GM19240 (cell line): ENCODE measurements around the gene C17orf114.

Experiments used
- DNase-seq: peaks from one replicate; pipeline ENCODE4 v3.0.0; 2011; ENCODE audit warnings: low spot score; ENCODE audit not compliant: insufficient read length

C17orf114 gene

GRCh38 chr17:4788159-4788806 is 13.8 kb downstream of the C17orf114 start:
- DNase-seq = no peak

GRCh38 chr17:4786516-4786915 is 15.6 kb downstream of the C17orf114 start:
- DNase-seq = no peak

DNA sequence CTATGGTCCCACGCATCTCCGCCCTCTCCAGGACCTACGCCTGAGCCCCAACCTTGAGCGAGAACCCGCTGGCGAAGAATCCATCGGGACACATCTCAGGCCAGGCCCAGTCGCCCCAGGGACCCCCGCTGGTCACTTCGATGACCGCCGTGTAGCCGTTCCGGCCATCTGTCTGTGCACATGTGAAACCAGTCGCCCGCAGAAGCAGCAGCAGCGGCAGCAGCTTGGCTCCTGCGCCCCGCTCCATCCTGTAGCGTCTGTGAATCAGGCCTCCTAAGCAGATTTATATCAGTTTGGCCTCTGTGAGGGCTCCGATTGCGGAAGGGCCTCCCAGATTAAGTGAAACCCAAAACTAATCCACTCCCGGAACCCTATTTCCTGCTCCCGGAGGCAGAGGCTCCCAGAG is 16.0 kb downstream of the C17orf114 start, which contains the start of gene VMO1:
Gene VMO1 (minus strand): TSS at position 259 of the 406 bp plus-strand sequence. CDS start 12 bp downstream, at position 247.
- DNase-seq = no peak

DNA sequence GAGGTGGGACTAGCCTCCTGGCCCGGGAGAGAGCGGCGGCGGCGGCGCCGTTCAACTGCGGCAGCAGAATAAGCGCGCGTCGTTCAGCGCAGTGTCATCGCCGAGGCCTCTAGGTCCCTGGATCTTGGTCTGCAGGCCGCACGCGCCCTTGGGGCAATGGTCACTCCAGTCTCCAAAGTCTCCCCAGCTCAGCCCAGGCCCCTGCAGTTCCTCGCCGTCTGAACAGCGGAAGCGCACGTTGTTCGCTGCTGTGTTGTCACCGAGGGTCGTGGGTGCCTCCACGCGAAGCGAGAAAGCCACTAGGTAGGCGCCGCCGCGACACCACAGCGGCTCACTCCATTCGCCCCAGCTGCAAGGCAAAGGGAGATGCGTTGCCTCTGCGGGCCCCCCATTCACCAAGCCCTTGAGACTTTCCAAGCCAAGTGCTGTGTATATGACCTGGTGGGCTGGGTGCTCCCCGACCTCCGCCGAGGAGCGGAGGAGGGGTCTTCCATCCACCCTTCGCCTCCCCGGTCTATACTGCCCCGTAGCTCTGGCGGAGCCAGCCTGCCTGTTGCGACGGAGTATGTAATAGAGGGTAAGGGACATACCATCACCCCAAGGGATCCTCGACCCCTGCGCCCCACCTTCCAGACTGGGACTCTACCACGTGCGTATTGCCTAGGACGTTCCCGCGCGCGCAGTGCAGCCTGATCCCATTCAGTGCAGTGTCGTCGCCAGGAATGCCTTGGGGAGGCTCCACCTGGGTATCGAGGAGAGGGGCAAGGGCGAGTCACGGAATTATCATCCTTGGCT is 16.6 kb downstream of the C17orf114 start:
- DNase-seq = no peak

GRCh38 chr17:4782652-4783051 is 19.5 kb downstream of the C17orf114 start:
- DNase-seq = no peak

GRCh38 chr17:4780325-4780955 is 21.7 kb downstream of the C17orf114 start:
- no peak for DNase-seq

DNA sequence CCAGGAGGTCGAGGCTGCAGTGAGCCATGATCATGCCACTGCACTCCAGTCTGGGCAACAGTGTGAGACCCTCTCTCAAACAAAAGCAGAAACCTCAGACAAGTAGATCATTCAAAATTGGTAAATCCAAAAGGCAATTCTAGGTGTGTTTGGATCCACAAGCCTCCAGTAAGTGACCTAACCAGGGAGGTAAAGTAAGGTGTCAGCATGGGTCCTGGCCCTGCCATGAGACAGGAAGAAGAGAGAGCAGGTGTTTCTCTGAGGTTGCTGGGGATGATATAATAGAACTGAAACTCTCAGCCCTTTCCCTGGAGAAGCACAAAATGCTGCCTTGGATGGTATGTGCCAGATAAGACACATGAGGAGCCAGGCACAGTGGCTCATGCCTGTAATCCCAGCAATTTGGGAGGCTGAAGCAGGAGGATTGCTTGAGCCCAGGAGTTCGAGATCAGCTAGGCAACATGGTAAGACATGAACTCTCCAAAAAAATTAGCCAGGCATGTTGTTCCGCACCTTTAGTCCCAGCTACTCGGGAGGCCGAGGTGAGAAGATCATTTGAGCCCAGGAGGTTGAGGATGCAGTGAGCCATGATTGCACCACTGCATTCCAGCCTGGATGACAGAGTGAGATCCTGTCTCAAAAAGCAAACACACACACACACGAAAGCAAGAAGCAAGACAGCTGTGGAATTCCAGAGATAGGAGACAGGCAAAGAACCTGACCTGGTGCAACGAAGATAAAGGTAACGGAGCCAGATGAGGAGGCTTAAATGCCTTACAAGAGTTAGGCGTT is 24.0 kb downstream of the C17orf114 start:
- DNase-seq = no peak

DNA sequence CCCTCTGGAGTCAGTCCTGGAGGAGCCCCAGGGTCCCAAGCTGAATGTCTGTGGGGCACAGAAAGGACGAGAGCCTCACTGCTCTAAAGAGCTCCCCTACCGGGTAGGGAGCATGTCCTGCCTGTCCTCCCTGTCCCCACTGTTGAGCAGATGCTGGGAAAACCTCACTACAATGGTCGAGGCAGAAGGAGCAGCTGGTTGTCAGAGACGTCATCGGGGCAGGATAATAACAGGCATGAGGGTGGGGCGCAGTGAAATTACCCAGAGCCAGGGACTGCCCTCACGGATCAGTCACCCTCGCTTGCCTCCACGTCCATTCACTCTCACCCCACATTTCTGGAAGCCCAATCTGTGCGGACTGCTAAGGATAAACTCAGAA is 29.9 kb downstream of the C17orf114 start:
- no peak for DNase-seq

- no peak for DNase-seq
These were observed 30.5 kb downstream of the C17orf114 start, which contains the start of gene TM4SF5 for GRCh38 chr17:4771519-4772234. Gene TM4SF5, plus strand, starts transcription at chr17:4771886. Its CDS starts 37 bp downstream, at chr17:4771923.

GRCh38 chr17:4769628-4770027 is 32.5 kb downstream of the C17orf114 start:
- no peak for DNase-seq

DNA sequence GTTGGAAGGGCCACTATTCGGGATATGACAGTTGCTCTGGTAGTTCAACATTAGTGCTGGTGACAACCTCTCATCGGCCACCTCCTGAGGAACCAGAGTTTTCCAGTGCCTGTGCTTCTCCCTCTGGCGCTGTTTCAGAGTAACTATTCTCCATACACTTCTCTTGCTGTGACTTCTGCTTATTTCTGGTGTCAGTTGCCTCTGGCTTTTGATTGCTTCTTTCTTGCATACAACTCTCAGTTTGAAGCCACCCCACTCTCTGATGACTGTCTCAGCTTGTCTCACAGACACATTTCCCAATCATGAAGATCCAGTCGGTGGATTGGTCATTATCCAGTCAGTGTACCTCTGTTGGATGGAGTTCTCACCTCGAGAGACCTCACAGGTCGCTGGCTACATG is 33.8 kb downstream of the C17orf114 start:
- no peak for DNase-seq

GRCh38 chr17:4766723-4767122 is 35.4 kb downstream of the C17orf114 start:
- no peak for DNase-seq

- no peak for DNase-seq
These were observed 35.9 kb downstream of the C17orf114 start for GRCh38 chr17:4766201-4766600.

DNA sequence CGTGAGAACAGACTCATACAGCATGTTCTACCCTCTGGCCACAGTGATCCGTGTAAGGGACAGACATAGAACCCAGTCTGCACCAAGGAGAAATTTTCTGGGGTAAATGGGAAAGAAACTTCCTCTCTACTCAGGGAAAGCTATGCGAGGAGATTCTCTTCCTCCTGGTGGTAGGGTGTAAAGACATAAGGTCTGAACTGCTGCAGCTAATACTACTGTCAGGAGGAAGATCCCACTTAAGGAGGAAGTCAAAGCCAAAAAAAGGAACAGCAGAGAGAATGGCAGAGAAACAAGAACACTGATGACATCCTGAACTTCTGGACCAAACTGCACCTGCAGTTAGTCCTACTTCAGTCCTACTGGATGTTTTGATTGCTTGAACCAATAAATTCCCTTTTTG is 37.5 kb downstream of the C17orf114 start:
- DNase-seq = no peak

GRCh38 chr17:4759776-4760236 is 42.3 kb downstream of the C17orf114 start:
- no peak for DNase-seq

GRCh38 chr17:4753392-4753791 is 48.7 kb downstream of the C17orf114 start:
- DNase-seq = no peak

DNA sequence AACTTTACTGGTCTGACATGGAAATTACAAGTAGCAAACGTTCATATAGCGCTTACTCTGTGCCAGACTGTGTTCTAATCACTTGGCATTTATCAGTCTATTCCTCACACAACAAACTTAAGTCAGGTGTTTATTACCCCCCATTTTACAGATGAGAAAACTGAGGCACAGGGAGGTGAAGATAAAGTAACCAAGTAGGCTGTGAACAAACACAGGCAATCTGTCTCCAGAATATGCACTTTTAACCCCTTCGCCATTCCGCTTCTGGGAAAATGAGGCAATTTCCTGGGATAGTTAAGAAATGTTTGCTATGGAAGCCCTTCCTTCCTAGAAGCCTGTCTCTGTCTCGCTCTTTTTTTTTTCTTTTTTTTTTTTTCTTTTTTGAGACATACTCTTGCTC is 50.2 kb downstream of the C17orf114 start:
- DNase-seq = no peak
